K562 (cell line): Measurements from ENCODE around the gene PDE1A. TPM values are rescaled to one million over a fixed set of nuclear protein-coding genes. Genes with fewer than 3 reads are reported as not detected.

Experiments used
- ATAC-seq: fragments of 200-7000 bp; cut with Tn5 transposase; 3 replicates; pipeline ENCODE4 v1.9.1; 2020; ENCODE audit warnings: moderate library complexity
- BruUV-seq: library from RNA; stranded (reverse); fragments of 400-500 nt; replicated peaks from 2 replicates; lab custom pipeline; 2021; lab: Mats Ljungman, UMichigan
- CTCF ChIA-PET: fragments of 300-600 bp; formaldehyde crosslinking; extraction: SDS; loops from one replicate; lab custom pipeline; 2021; ENCODE audit warnings: low intra/inter-chr PET ratio; lab: Yijun Ruan, JAX
- POLR2A ChIA-PET: fragments of 300-600, 350-650 bp; sonication (Branson Sonifier 250); formaldehyde crosslinking; extraction: SDS; loops from one replicate; lab custom pipeline; 2021; ENCODE audit warnings: antibody characterized with exemption, inconsistent platforms; lab: Yijun Ruan, JAX
- DNase-seq, 4 experiments: peaks; one replicate each; pipeline versions ENCODE4 v3.0.0 to v3.0.0-alpha.2; 2011 to 2018; ENCODE audit warnings: low spot score in 3 of 4, mixed read lengths in 3 of 4; ENCODE audit errors: extremely low read depth in 1 of 4
- FAIRE-seq: peaks from 2 replicates; lab custom pipeline; 2011; peaks lifted over from hg19 to GRCh38; lab: Jason Lieb, UNC
- H2AFZ ChIP-seq: 2 replicates; pipeline ENCODE4 v1.6.0; 2011; ENCODE audit warnings: low read depth, low read length, control low read depth, inconsistent platforms
- H3K27ac ChIP-seq: fragments of 200-600 bp; 3 replicates; pipeline ENCODE4 v1.8.0; 2011; ENCODE audit warnings: low read depth, mild to moderate bottlenecking, control low read depth, inconsistent platforms, low read length, moderate library complexity, mixed read lengths; ENCODE audit errors: extremely low read depth
- H3K27me3 ChIP-seq, 2 experiments: fragments of 300-600 bp in 1 of 2; 2 replicates in 1 of 2; 3 replicates in 1 of 2; pipeline versions ENCODE4 v1.6.0 to v1.8.0; 2011; ENCODE audit warnings: inconsistent platforms in 2 of 2, low read length in 2 of 2, mild to moderate bottlenecking in 1 of 2, mixed read lengths in 1 of 2, moderate library complexity in 1 of 2; ENCODE audit not compliant: control insufficient read depth in 2 of 2, insufficient read depth in 2 of 2
- H3K36me3 ChIP-seq: fragments of 300-600 bp; 3 replicates; pipeline ENCODE4 v1.8.0; 2011; ENCODE audit warnings: mild to moderate bottlenecking, low read length, inconsistent platforms; ENCODE audit not compliant: control insufficient read depth, insufficient read depth
- H3K4me1 ChIP-seq, 2 experiments: fragments of 200-600 bp in 1 of 2; replicated peaks in 1 of 2; 2 replicates in 1 of 2; 3 replicates in 1 of 2; pipeline versions ENCODE4 v1.5.1 to v1.8.0; 2011; ENCODE audit warnings: inconsistent platforms in 2 of 2, low read length in 2 of 2, mild to moderate bottlenecking in 1 of 2, mixed read lengths in 1 of 2, moderate library complexity in 1 of 2; ENCODE audit not compliant: control insufficient read depth in 2 of 2, insufficient read depth in 2 of 2
- H3K4me2 ChIP-seq: 2 replicates; pipeline ENCODE4 v1.6.1; 2011; ENCODE audit warnings: low read length, control low read depth, inconsistent platforms, mixed read lengths; ENCODE audit not compliant: insufficient read depth
- H3K4me3 ChIP-seq: fragments of 200-600 bp; sonication (generic), shearing (Covaris generic); 2 replicates; pipeline ENCODE4 v1.5.1; 2016; ENCODE audit warnings: control low read depth, inconsistent platforms
- H3K79me2 ChIP-seq: fragments of 200-600 bp; 3 replicates; pipeline ENCODE4 v1.8.0; 2011; ENCODE audit warnings: low read length, inconsistent platforms; ENCODE audit not compliant: control insufficient read depth, insufficient read depth
- H3K9ac ChIP-seq, 2 experiments: 2 replicates each; pipeline versions ENCODE4 v1.6.0 to v1.6.1; 2011; ENCODE audit warnings: low read depth in 2 of 2, low read length in 2 of 2, control low read depth in 1 of 2, inconsistent platforms in 1 of 2, mild to moderate bottlenecking in 1 of 2, mixed read lengths in 1 of 2; ENCODE audit not compliant: insufficient read depth in 1 of 2
- H3K9me1 ChIP-seq: one replicate; pipeline ENCODE4 v1.6.0; 2011; ENCODE audit warnings: inconsistent platforms, mild to moderate bottlenecking, low read length, moderate library complexity; ENCODE audit not compliant: control insufficient read depth, insufficient read depth
- H3K9me3 ChIP-seq: replicated peaks from 2 replicates; pipeline ENCODE4 v1.5.1; 2011; ENCODE audit warnings: low read depth, low read length, inconsistent platforms; ENCODE audit not compliant: control insufficient read depth, insufficient read depth
- H4K20me1 ChIP-seq: replicated peaks from 2 replicates; pipeline ENCODE4 v1.6.1; 2011; ENCODE audit warnings: low read length, inconsistent platforms, mixed read lengths; ENCODE audit not compliant: control insufficient read depth, insufficient read depth
- ATF1 ChIP-seq, 2 experiments: fragments of 450-650 bp in 1 of 2; IDR thresholded peaks; 2 replicates each; pipeline ENCODE4 v1.6.1; 2016; ENCODE audit warnings: missing compliant biosample characterization in 1 of 2, missing genetic modification characterization in 1 of 2
- EZH2 ChIP-seq: IDR thresholded peaks from 2 replicates; pipeline ENCODE4 v1.6.1; 2012; ENCODE audit warnings: low read depth, mild to moderate bottlenecking, inconsistent platforms, low read length, borderline replicate concordance
- KDM4B ChIP-seq, 2 experiments: fragments of 450-650 bp in 1 of 2; sonication (generic) in 1 of 2; IDR thresholded peaks; 2 replicates each; pipeline ENCODE4 v1.6.1; 2016 to 2017; ENCODE audit warnings: borderline replicate concordance in 2 of 2, antibody characterized with exemption in 1 of 2, low read depth in 1 of 2, mild to moderate bottlenecking in 1 of 2
- LARP7 ChIP-seq: fragments of 450-650 bp; IDR thresholded peaks from 2 replicates; pipeline ENCODE4 v1.6.1; 2016
- MYBL2 ChIP-seq, 2 experiments: fragments of 450-650 bp in 1 of 2; sonication (generic) in 1 of 2; formaldehyde crosslinking in 1 of 2; IDR thresholded peaks; 2 replicates each; pipeline versions ENCODE4 v1.6.1 to v1.8.1; 2017 to 2022; ENCODE audit warnings: borderline replicate concordance in 1 of 2, inconsistent platforms in 1 of 2, low read depth in 1 of 2, mild to moderate bottlenecking in 1 of 2, missing genetic modification reagents in 1 of 2, moderate library complexity in 1 of 2
- PTBP1 ChIP-seq: fragments of 200-400 bp; formaldehyde crosslinking; IDR thresholded peaks from 2 replicates; pipeline ENCODE4 v1.6.1; 2017; ENCODE audit warnings: low read depth, low read length
- SIN3B ChIP-seq: fragments of 450-650 bp; IDR thresholded peaks from 2 replicates; pipeline ENCODE4 v1.6.1; 2017; ENCODE audit warnings: low read depth, mild to moderate bottlenecking, moderate library complexity
- ZEB2 ChIP-seq: fragments of 450-650 bp; IDR thresholded peaks from 2 replicates; pipeline ENCODE4 v1.6.1; 2016
- ZNF143 ChIP-seq: sonication (generic); formaldehyde crosslinking; IDR thresholded peaks from 2 replicates; pipeline ENCODE4 v1.9.0; 2022; ENCODE audit warnings: mild to moderate bottlenecking, missing genetic modification reagents
- WGBS: fragments of 100-300 bp; shearing (Covaris generic); methylation state at CpG from one replicate; pipeline ENCODE4 v1.1.6; 2016; ENCODE audit warnings: low coverage, mixed read lengths; ENCODE audit not compliant: insufficient coverage; ENCODE audit errors: missing lambda C conversion rate; 5-methylcytosine and 5-hydroxymethylcytosine counted together
- in situ Hi-C: fragments of 300-500 bp; cut with MboI; formaldehyde crosslinking; loops from 4 replicates; pipeline ENCODE4 v1.15.0; 2018; ENCODE audit warnings: inconsistent platforms, mixed read lengths
- intact Hi-C: fragments of 100-400 bp; cut with micrococcal nuclease; formaldehyde crosslinking; loops from 2 replicates; pipeline ENCODE4 v1.14.2; 2022
- polyA plus RNA-seq, 8 experiments: library from polyadenylated mRNA; depleted of rRNA in 4 of 8; stranded (reverse) in 5 of 8; unstranded in 3 of 8; fragments of >200 nt; fragmentation: Nextera tagmentation in 2 of 8; fragmentation: Illumina TruSeq in 1 of 8; extraction: Ambion mirVana in 2 of 8; extraction: Trizol in 1 of 8; gene quantifications; 2 replicates each; pipeline versions ENCODE4 v1.2.1 to v1.2.3, GENCODE V29; 2011 to 2014; ENCODE audit warnings: inconsistent platforms in 1 of 8, missing spikeins in 1 of 8
- total RNA-seq, 7 experiments: library from RNA; depleted of rRNA in 6 of 7; stranded (reverse); fragments of >200 nt in 6 of 7; fragmentation: Illumina TruSeq in 2 of 7; extraction: Trizol in 2 of 7; gene quantifications; 2 replicates each; pipeline versions ENCODE4 v1.2.1 to v1.2.3, GENCODE V29; 2011 to 2021; ENCODE audit warnings: low replicate concordance in 1 of 7
- TF ChIP-seq, protein P1 (sequence below): fragments of 150-350 bp; conservative IDR thresholded peaks from 2 replicates; pipeline ENCODE4 v1.6.1; 2014; ENCODE audit warnings: low read length
- TF ChIP-seq, protein P2 (sequence below): fragments of 250-450 bp; sonication (Bioruptor Pico); IDR thresholded peaks from 2 replicates; pipeline ENCODE4 v1.4.0; 2020

PDE1A gene
- total and polyA plus RNA-seq, 9 of the 15 experiments (the other 6 are each of a cell fraction or from before 2014, with no cell fraction given): 0.14 to 0.91 (median 0.32) TPM

DNA sequence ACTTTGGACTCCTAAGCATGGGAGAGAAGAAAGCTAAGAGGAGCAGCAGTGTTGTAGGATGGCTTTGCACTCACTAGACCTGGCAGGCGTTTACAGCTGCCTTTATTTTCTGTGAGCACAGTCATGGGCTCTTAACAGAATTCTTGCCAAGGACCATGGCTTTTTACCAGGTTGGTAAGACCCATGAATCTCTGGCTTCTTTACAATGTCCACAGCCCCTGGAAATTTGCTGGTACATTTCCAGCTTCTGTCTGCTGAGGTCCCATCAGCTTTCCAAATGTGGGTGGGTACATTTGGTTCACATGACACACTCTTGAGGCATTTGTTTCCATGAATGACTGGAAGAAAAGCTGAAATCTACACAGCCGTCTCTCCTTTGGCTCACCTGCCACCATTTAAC lies 278.5 kb downstream of the PDE1A start:
- intact Hi-C loops (no loop called here), in situ Hi-C loops (no loop called here)
- H3K4me2 ChIP-seq: no peak overlapping the region
- DNase-seq (no peak), FAIRE-seq (no peak), ATAC-seq (no peak)
- no peaks in the 10 kb centered on the region for H3K9me1 ChIP-seq
- WGBS: 0% methylated on average over 2 of the region's 2 CpGs
- no peaks in the 10 kb centered on the region for H3K4me1 ChIP-seq
- no peaks in the 10 kb centered on the region for H3K79me2 ChIP-seq
- H3K9me3 ChIP-seq: no peaks in the 10 kb centered on the region
- no peaks in the 10 kb centered on the region for H4K20me1 ChIP-seq
- H3K4me3 ChIP-seq: no peak overlapping the region
- no peaks in the 10 kb centered on the region for H3K27me3 ChIP-seq
- ChIA-PET POLR2A (no interaction called here), CTCF (interaction anchor here (0.6 kb wide), 1 partner anchor 53 kb away, joined by 4 read pairs; no protein-coding TSS in a partner anchor)
- H3K27ac ChIP-seq: no peak overlapping the region
- H2AFZ ChIP-seq: no peak overlapping the region
- no peak overlapping the region for H3K9ac ChIP-seq
- no TSS peak for BruUV-seq
- no peak for TF ChIP-seq ZEB2
- no peak for TF ChIP-seq PTBP1
- TF ChIP-seq ZNF143: no peak
- TF ChIP-seq ATF1 (CRISPR knock-in tag; IDR thresholded peaks at IDR 0.05): no peak
- TF ChIP-seq ATF1 (tag; IDR thresholded peaks at IDR 0.05): no peak
- TF ChIP-seq MYBL2 (IDR thresholded peaks at IDR 0.05; ENCODE audit: low read depth): no peak
- TF ChIP-seq MYBL2 (CRISPR knock-in tag; IDR thresholded peaks at IDR 0.05; ENCODE audit: borderline replicate concordance): no peak
- TF ChIP-seq, protein P1, sequence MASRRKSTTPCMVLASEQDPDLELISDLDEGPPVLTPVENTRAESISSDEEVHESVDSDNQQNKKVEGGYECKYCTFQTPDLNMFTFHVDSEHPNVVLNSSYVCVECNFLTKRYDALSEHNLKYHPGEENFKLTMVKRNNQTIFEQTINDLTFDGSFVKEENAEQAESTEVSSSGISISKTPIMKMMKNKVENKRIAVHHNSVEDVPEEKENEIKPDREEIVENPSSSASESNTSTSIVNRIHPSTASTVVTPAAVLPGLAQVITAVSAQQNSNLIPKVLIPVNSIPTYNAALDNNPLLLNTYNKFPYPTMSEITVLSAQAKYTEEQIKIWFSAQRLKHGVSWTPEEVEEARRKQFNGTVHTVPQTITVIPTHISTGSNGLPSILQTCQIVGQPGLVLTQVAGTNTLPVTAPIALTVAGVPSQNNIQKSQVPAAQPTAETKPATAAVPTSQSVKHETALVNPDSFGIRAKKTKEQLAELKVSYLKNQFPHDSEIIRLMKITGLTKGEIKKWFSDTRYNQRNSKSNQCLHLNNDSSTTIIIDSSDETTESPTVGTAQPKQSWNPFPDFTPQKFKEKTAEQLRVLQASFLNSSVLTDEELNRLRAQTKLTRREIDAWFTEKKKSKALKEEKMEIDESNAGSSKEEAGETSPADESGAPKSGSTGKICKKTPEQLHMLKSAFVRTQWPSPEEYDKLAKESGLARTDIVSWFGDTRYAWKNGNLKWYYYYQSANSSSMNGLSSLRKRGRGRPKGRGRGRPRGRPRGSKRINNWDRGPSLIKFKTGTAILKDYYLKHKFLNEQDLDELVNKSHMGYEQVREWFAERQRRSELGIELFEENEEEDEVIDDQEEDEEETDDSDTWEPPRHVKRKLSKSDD: no peak
- TF ChIP-seq LARP7: no peak
- TF ChIP-seq SIN3B: no peak
- TF ChIP-seq EZH2: no peak
- TF ChIP-seq KDM4B (IDR thresholded peaks at IDR 0.05; ENCODE audit: borderline replicate concordance in 2 of 2, low read depth in 1 of 2): no peak
- TF ChIP-seq, protein P2, sequence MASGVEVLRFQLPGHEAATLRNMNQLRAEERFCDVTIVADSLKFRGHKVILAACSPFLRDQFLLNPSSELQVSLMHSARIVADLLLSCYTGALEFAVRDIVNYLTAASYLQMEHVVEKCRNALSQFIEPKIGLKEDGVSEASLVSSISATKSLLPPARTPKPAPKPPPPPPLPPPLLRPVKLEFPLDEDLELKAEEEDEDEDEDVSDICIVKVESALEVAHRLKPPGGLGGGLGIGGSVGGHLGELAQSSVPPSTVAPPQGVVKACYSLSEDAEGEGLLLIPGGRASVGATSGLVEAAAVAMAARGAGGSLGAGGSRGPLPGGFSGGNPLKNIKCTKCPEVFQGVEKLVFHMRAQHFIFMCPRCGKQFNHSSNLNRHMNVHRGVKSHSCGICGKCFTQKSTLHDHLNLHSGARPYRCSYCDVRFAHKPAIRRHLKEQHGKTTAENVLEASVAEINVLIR (CRISPR knock-in tag): no peak
- TF ChIP-seq, all 486 proteins: peak for 0
- H3K36me3 ChIP-seq: no peaks in the 10 kb centered on the region
